Liver (tissue), 9 donors: Measurements from ENCODE around the gene LRRC74B. TPM values are rescaled to one million over a fixed set of nuclear protein-coding genes. Genes with fewer than 3 reads are reported as not detected.

Source experiments
- DNase-seq: peaks from one replicate; pipeline ENCODE4 v3.0.0-alpha.2; 2017; ENCODE audit warnings: low spot score
- H3K27ac ChIP-seq, 2 donors: one replicate each; pipeline ENCODE4 v1.7.0; 2013; ENCODE audit warnings: inconsistent platforms in 2 of 2, low read length in 2 of 2, control low read depth in 1 of 2, low read depth in 1 of 2, mild to moderate bottlenecking in 1 of 2
- H3K27me3 ChIP-seq, 4 donors: one replicate each; pipeline versions ENCODE4 v1.6.1 to v1.7.0; 2013; ENCODE audit warnings: low read length in 3 of 4, inconsistent platforms in 1 of 4, mild to moderate bottlenecking in 1 of 4, moderate library complexity in 1 of 4; ENCODE audit not compliant: control insufficient read depth in 4 of 4, insufficient read depth in 4 of 4
- H3K36me3 ChIP-seq, 4 donors: one replicate each; pipeline versions ENCODE4 v1.6.1 to v1.7.0; 2013; ENCODE audit warnings: low read length in 3 of 4, mild to moderate bottlenecking in 3 of 4, low read depth in 1 of 4, moderate library complexity in 1 of 4; ENCODE audit not compliant: control insufficient read depth in 4 of 4, insufficient read depth in 3 of 4
- H3K4me1 ChIP-seq, 4 donors: one replicate each; pipeline versions ENCODE4 v1.6.1 to v1.7.0; 2013; ENCODE audit warnings: low read length in 3 of 4, mild to moderate bottlenecking in 3 of 4, moderate library complexity in 1 of 4; ENCODE audit not compliant: control insufficient read depth in 4 of 4, insufficient read depth in 4 of 4
- H3K4me3 ChIP-seq, 3 donors: one replicate each; pipeline versions ENCODE4 v1.6.1 to v1.7.0; 2013; ENCODE audit warnings: low read length in 3 of 3, control low read depth in 1 of 3, low read depth in 1 of 3, mild to moderate bottlenecking in 1 of 3
- H3K9ac ChIP-seq, 2 donors: one replicate each; pipeline ENCODE4 v1.7.0; 2013; ENCODE audit warnings: low read length in 2 of 2, mild to moderate bottlenecking in 2 of 2, moderate library complexity in 2 of 2, control low read depth in 1 of 2, low read depth in 1 of 2
- H3K9me3 ChIP-seq, 4 donors: one replicate each; pipeline versions ENCODE4 v1.6.1 to v1.7.0; 2013; ENCODE audit warnings: low read length in 3 of 4; ENCODE audit not compliant: control insufficient read depth in 4 of 4
- EGR1 ChIP-seq, 2 donors: IDR thresholded peaks; 2 replicates each; pipeline ENCODE4 v1.6.1; 2016 to 2018; ENCODE audit warnings: antibody characterized with exemption in 2 of 2, low read depth in 2 of 2
- FOXA1 ChIP-seq: IDR thresholded peaks from 2 replicates; pipeline ENCODE4 v1.6.1; 2016; ENCODE audit warnings: antibody characterized with exemption
- HNF4G ChIP-seq: IDR thresholded peaks from 2 replicates; pipeline ENCODE4 v1.6.1; 2016; ENCODE audit warnings: antibody characterized with exemption
- JUND ChIP-seq, 2 donors: IDR thresholded peaks; 2 replicates each; pipeline ENCODE4 v1.6.1; 2016; ENCODE audit warnings: antibody characterized with exemption in 2 of 2
- NR2F2 ChIP-seq: IDR thresholded peaks from 2 replicates; pipeline ENCODE4 v1.6.1; 2016; ENCODE audit warnings: antibody characterized with exemption
- RXRA ChIP-seq, 2 donors: IDR thresholded peaks; 2 replicates each; pipeline ENCODE4 v1.6.1; 2017 to 2018; ENCODE audit warnings: antibody characterized with exemption in 2 of 2, mild to moderate bottlenecking in 1 of 2
- SP1 ChIP-seq: IDR thresholded peaks from 2 replicates; pipeline ENCODE4 v1.6.1; 2018; ENCODE audit warnings: antibody characterized with exemption, mild to moderate bottlenecking
- TAF1 ChIP-seq: conservative IDR thresholded peaks from 2 replicates; pipeline ENCODE4 v1.6.1; 2016; ENCODE audit warnings: antibody characterized with exemption, mild to moderate bottlenecking
- YY1 ChIP-seq: IDR thresholded peaks from 2 replicates; pipeline ENCODE4 v1.6.1; 2016; ENCODE audit warnings: antibody characterized with exemption, mild to moderate bottlenecking
- WGBS: extraction: QIAGEN DNeasy Blood & Tissue Kit; methylation state at CpG from one replicate; pipeline ENCODE4 v1.1.7; 2013; 5-methylcytosine and 5-hydroxymethylcytosine counted together
- polyA plus RNA-seq, 2 donors: library from polyadenylated mRNA; stranded (reverse) in 1 of 2; unstranded in 1 of 2; fragments of 200-250 nt in 1 of 2; fragments of >200 nt in 1 of 2; fragmentation: Nextera tagmentation in 1 of 2; extraction: Ambion mirVana in 1 of 2; gene quantifications; one replicate each; pipeline versions ENCODE4 v1.2.1 to v1.2.3, GENCODE V29; 2013 to 2015
- total RNA-seq, 2 donors: library from RNA; depleted of rRNA; stranded (reverse); fragments of >200 nt; gene quantifications; one replicate each; pipeline ENCODE4 v1.2.3, GENCODE V29; 2014
- TF ChIP-seq, protein P1 (sequence below): IDR thresholded peaks from 2 replicates; pipeline ENCODE4 v1.6.1; 2016; ENCODE audit warnings: antibody characterized with exemption
- donor health status: healthy.
- donor health status: healthy.
- donor health status: healthy.
- donor health status: healthy.
- donor health status: healthy.

Gene LRRC74B
- total and polyA plus RNA-seq, 4 donors: not detected

DNA sequence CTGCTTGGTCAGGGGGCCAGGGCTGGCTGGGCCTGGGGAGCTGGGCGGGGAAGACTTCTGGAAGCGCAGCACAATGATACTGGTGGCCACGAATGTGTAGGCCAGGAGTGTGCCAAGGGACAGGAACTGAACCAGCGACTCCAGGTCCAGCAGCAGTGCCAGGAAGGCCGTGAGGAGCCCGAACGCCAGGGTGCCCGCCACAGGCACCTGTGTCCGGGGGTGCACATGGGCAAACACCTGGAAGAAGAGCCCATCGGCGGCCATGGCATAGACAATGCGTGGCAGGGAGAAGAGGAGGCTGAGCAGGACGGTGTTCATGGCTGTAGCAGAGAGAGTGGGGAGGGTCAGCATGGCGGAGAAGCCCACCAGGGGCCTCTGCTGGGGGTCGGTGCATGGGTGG is 15.7 kb upstream of the LRRC74B start (continued):
- TF ChIP-seq FOXA1 (no peak), EGR1 (IDR thresholded peaks at IDR 0.05; ENCODE audit: low read depth in 2 of 2) (no peak)

DNA sequence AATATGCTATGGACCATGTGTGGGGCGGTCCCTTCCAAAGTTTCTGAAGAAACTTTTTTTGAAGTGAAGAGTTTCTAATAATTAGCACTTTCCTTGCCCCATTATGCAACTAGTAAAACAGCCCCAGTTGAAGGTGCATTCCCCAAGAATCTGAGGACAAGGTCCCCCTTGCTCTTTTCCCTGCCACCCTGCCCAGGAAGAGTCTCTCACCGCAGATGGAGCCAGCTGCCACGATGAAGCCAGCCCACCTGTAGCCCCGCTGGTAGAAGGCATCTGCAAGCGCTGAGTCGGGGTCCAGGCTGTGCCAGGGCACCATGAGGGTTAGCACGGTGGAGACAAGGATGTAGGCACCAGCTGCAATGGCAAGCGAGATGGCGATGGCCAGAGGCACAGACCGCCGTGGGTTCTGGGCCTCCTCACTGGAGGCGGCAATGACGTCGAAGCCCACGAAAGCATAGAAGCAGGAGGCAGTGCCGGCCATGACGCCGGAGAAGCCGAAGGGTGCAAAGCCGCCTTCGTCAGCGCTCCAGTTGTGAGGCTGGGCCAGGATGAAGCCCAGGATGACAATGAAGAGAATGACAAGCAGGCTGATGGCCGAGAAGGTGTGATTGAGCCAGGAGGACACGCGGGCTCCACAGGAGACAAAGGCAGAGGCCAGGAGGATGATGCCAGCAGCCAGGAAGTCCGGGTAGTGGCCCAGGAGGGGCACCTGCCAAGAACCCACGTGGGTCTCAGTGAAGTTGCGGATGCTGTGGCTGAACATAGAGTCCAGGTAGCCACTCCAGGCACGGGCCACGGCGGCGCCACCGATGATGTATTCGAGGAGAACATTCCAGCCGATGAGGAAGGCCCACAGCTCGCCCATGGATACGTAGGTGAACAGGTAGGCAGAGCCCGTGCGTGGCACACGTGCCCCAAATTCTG is 14.9 kb upstream of the LRRC74B start:
- H3K4me1 ChIP-seq: no peaks in the 10 kb centered on the region
- no peak for DNase-seq
- H3K9ac ChIP-seq: no peak overlapping the region
- H3K27me3 ChIP-seq: no peaks in the 10 kb centered on the region
- no peak for TF ChIP-seq YY1
- no peak for TF ChIP-seq SP1
- TF ChIP-seq HNF4G: no peak
- TF ChIP-seq NR2F2: no peak
- TF ChIP-seq, protein P1, sequence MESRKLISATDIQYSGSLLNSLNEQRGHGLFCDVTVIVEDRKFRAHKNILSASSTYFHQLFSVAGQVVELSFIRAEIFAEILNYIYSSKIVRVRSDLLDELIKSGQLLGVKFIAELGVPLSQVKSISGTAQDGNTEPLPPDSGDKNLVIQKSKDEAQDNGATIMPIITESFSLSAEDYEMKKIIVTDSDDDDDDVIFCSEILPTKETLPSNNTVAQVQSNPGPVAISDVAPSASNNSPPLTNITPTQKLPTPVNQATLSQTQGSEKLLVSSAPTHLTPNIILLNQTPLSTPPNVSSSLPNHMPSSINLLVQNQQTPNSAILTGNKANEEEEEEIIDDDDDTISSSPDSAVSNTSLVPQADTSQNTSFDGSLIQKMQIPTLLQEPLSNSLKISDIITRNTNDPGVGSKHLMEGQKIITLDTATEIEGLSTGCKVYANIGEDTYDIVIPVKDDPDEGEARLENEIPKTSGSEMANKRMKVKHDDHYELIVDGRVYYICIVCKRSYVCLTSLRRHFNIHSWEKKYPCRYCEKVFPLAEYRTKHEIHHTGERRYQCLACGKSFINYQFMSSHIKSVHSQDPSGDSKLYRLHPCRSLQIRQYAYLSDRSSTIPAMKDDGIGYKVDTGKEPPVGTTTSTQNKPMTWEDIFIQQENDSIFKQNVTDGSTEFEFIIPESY: no peak
- no peak overlapping the region for H3K4me3 ChIP-seq
- H3K9me3 ChIP-seq: no peaks in the 10 kb centered on the region
- H3K36me3 ChIP-seq: no peaks in the 10 kb centered on the region
- 91% methylated on average over 40 of the region's 40 CpGs for WGBS
- no peak overlapping the region for H3K27ac ChIP-seq

DNA sequence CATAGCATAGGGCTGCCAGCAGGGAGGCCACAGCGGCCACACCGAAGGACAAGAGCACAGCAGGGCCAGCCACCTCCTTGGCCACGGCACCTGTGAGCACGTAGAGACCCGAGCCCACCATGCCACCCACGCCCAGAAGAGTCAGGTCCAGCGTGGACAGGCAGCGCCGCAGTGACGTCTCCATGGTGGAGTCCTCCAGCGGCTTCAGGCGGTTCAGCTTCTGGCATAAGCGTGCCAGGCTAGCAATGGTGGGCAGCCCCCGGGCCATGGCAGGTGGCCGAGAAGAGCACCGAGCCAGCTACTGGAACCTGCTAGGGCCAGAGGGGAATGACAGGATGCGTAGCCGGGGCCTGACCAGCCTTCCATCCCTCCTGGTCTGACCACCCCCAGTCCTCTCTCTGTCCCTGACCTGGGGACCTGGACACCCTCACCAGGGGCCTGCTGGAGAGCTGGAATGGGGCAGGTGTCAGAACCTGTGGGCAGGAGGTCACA is 14.2 kb upstream of the LRRC74B start:
- H3K9ac ChIP-seq: no peak overlapping the region
- no peak overlapping the region for H3K27ac ChIP-seq
- WGBS: 91% methylated on average over 18 of the region's 18 CpGs
- DNase-seq: no peak
- H3K4me3 ChIP-seq: no peak overlapping the region
- no peaks in the 10 kb centered on the region for H3K9me3 ChIP-seq
- no peaks in the 10 kb centered on the region for H3K36me3 ChIP-seq
- no peaks in the 10 kb centered on the region for H3K4me1 ChIP-seq
- no peaks in the 10 kb centered on the region for H3K27me3 ChIP-seq
- TF ChIP-seq, protein P1: no peak
- no peak for TF ChIP-seq JUND (IDR thresholded peaks at IDR 0.05)
- TF ChIP-seq FOXA1: no peak
- no peak for TF ChIP-seq TAF1
- TF ChIP-seq RXRA (IDR thresholded peaks at IDR 0.05): no peak
- no peak for TF ChIP-seq EGR1 (IDR thresholded peaks at IDR 0.05; ENCODE audit: low read depth in 2 of 2)
